Activated naive CD4-positive, alpha-beta T cell treated with anti-CD3 and anti-CD28 coated beads, Interleukin-2, amount 50 U/mL, for 24 hours (primary cell): ENCODE data around the gene RNF225.
"Not testable (repeated sequence)": the region's sequence is repeated elsewhere in the genome, so short reads cannot be mapped to it uniquely, and the experiment has no call there.

Experiments used
- H3K27ac Mint-ChIP-seq: one replicate; pipeline ENCODE4 v1.8.0; 2021; ENCODE audit warnings: mild to moderate bottlenecking, mixed read lengths
- H3K27me3 Mint-ChIP-seq: one replicate; pipeline ENCODE4 v1.8.0; 2021; ENCODE audit warnings: mixed read lengths
- H3K36me3 Mint-ChIP-seq: one replicate; pipeline ENCODE4 v1.8.0; 2021; ENCODE audit warnings: mixed read lengths
- H3K4me1 Mint-ChIP-seq: one replicate; pipeline ENCODE4 v1.8.0; 2021; ENCODE audit warnings: mixed read lengths
- H3K4me3 Mint-ChIP-seq: one replicate; pipeline ENCODE4 v1.8.0; 2021; ENCODE audit warnings: mild to moderate bottlenecking, mixed read lengths
- H3K9me3 Mint-ChIP-seq: one replicate; pipeline ENCODE4 v1.8.0; 2021; ENCODE audit warnings: mixed read lengths

Gene RNF225

DNA sequence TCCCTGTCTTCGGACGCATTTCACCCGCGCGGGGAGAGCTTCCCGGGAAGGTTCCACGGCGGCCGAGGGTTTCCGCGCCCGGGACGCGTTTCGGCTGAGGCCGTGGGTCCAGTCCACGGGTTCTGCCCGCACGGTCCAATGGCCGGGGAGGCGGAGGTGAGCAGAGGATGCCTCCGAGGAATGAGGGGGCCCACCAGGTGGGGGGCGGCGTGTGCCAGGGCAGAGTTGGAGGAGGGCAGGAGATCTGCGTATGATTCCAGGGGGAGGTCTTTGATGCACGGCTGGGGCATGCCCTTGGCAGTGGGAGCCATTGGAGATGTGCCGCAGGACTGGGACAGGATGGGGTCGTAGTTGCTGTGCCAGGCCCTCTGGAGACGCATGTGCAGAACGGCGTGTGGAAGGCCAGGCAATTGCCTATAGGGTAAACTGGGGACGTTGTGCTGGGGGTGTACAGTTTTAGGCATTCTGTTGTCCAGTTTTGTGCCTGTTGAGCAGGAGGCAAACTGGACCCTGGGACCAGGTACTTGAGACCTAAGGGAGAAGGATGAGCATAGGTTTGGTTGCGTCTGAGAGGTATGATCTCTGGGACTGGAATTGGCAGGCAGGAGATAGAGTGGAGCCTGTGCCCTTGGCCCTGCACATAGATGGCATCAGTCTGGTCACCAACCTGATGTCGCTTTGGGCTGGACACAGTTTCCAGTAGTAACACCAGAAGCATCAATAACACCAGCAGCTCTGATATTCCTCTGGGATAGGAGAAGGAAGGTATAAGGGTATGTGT, 13.7 kb downstream of the RNF225 start:
- H3K36me3 Mint-ChIP-seq, result peaks cover 5% of the 10 kb centered on the region
- H3K27me3 Mint-ChIP-seq, result no peaks in the 10 kb centered on the region
- H3K4me1 Mint-ChIP-seq, result peaks cover 28% of the 10 kb centered on the region
- peak overlapping the region; percentile 98 for H3K4me3 Mint-ChIP-seq
- peak overlapping the region; percentile 25 for H3K27ac Mint-ChIP-seq
- H3K9me3 Mint-ChIP-seq, result no peaks in the 10 kb centered on the region

DNA sequence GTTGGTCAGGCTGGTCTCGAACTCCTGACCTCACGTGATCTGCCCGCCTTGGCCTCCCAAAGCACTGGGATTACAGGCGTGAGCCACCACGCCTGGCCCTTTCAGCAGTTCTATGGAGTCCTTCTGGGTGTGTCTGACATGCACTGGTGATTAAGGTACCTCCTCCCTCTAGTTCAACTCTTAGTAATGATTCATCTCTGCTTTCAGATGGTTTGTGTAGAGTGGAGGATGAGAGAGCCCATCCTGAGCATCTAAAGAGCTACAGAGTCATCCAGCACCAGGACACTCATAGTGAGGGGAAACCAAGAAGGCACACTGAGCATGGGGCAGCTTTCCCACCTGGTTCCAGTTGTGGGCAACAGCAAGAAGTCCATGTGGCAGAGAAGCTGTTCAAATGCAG, 21.1 kb downstream of the RNF225 start:
- no peaks in the 10 kb centered on the region for H3K9me3 Mint-ChIP-seq
- no peak overlapping the region for H3K4me3 Mint-ChIP-seq
- H3K36me3 Mint-ChIP-seq, result peaks cover 27% of the 10 kb centered on the region
- H3K27ac Mint-ChIP-seq, result no peak overlapping the region
- H3K4me1 Mint-ChIP-seq, result no peaks in the 10 kb centered on the region
- H3K27me3 Mint-ChIP-seq, result no peaks in the 10 kb centered on the region

DNA sequence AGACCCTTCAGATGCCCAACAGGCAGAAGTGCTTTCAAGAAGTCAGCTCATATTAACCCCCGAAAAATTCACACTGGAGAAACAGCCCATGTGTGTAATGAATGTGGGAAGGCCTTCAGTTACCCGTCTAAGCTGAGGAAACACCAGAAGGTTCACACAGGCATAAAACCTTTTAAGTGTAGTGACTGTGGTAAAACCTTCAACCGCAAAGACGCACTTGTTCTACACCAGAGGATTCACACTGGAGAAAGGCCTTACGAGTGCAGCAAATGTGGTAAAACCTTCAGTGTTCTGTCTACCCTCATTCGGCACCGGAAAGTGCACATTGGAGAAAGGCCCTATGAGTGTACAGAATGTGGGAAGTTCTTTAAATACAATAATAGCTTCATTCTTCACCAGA, 21.6 kb downstream of the RNF225 start:
- H3K4me3 Mint-ChIP-seq, result no peak overlapping the region
- no peaks in the 10 kb centered on the region for H3K9me3 Mint-ChIP-seq
- no peak overlapping the region for H3K27ac Mint-ChIP-seq
- peaks cover 27% of the 10 kb centered on the region for H3K36me3 Mint-ChIP-seq
- H3K4me1 Mint-ChIP-seq, result no peaks in the 10 kb centered on the region
- H3K27me3 Mint-ChIP-seq, result no peaks in the 10 kb centered on the region

DNA sequence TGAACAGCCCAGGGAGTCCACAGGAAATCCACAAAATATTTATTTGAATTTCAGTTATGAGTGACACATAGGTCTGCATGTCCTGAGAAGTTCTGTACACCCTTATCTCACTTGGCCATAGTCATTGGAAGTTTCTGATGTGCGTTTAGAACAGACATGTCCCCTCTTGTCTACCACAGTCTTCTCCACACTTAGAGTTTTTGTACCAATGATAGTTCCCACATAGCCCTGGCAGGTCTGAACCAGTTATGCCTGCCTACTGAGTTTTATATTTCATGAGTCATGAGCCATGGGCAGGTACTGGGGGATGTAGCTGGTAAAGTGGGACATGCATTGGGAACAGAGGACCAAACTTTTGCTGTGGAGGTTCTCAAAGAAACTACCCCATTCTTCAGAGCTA, 33.2 kb downstream of the RNF225 start:
- Mint-ChIP-seq H3K27me3 (no peaks in the 10 kb centered on the region), H3K36me3 (peaks cover 20% of the 10 kb centered on the region), H3K4me3 (no peak overlapping the region), H3K4me1 (no peaks in the 10 kb centered on the region), H3K27ac (no peak overlapping the region), H3K9me3 (peaks cover 5% of the 10 kb centered on the region)

DNA sequence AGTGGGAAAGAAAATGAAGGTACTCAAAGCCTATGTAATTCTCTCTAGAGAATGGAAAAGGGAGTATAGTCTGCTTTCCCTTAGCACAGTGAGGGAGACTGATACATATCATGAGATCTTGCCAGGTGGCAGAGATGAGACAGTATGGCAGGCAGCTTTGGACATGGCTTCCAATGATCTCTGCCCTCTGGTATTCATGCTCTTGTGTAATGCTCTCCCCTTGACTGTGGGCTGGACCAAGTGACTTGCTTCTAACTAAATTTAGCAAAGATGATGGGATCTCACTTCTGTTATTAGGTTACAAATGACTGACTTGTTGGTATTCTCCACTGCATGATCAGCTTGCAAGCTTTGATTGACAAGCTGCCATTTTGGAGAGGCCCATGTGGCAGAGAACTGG, 34.3 kb downstream of the RNF225 start:
- no peaks in the 10 kb centered on the region for H3K4me1 Mint-ChIP-seq
- H3K27me3 Mint-ChIP-seq, result no peaks in the 10 kb centered on the region
- H3K36me3 Mint-ChIP-seq, result peaks cover 28% of the 10 kb centered on the region
- no peak overlapping the region for H3K27ac Mint-ChIP-seq
- H3K4me3 Mint-ChIP-seq, result no peak overlapping the region
- peaks cover 5% of the 10 kb centered on the region for H3K9me3 Mint-ChIP-seq

DNA sequence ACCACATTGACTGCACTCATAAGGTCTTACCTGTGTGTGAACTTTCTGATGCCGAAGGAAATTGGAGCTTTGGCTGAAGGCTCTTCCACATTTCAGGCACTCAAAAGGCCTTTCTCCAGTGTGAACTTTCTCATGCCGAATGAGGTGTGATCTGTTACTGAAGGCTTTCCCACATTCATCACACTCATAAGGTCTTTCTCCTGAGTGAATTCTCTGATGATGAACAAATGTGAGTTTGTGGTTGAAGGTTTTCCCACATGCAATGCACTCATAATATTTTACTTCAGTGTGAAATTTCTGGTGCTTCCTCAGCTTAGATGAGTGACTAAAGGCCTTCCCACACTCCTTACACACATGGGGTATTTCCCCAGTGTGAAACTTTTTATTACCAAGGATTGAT, 38.8 kb downstream of the RNF225 start:
- Mint-ChIP-seq H3K4me1 (peaks cover 12% of the 10 kb centered on the region), H3K27me3 (no peaks in the 10 kb centered on the region), H3K27ac (no peak overlapping the region), H3K36me3 (peaks cover 49% of the 10 kb centered on the region), H3K9me3 (peaks cover 15% of the 10 kb centered on the region), H3K4me3 (no peak overlapping the region)

DNA sequence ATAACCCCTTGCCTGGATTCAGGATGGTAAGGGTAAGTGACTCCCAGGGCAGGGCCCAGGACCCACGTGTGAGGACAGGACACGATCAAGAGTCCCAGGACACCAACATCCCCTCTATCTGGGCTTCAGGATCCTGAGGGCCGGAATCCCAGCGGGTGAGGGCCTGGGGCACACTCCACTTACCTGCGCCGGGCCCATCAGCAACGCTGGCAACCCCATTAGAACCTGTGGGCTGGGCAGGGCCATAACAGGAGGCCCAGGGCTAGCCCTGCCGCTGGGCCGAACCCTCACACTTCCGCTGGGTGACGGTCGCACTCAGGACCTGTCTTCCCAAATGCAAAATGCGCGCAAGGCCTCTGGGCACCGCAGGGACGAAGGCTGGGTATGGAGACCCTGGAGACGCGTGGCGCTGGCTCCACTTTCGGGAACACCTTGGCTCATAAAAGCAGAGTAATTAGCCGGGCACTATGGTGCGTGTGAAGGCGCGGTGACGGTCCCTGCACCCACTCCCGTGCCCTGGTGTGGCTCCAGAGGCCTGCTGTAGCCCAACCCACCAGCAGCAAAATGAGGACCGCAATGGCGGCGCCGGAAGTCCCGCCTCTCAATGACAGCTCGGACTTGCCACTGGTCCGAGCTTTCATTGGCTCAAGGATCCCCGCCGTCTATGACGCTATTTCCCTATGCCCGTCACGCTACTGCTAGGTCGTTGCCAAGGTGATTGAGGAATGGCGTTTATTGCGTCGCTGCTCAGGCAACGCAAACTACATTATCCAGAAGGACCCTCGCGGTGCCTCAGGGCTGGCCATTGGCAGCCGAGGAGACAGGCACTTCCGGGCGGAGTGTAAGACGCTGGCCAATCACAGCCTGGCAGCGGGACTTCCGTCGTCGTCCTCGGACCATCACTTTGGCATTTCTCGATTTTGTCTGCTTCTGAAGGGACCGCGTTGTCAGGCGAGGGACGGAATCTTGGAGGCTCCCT, 44.4 kb downstream of the RNF225 start, which contains the start of gene ZNF132:
ZNF132 (minus strand) TSS at position 578 of the 979 bp plus-strand sequence; CDS start at position 246, 332 bp downstream.
- Mint-ChIP-seq H3K9me3 (peaks cover 18% of the 10 kb centered on the region), H3K27me3 (no peaks in the 10 kb centered on the region), H3K4me3 (peak within 1 kb of the TSS; percentile 95), H3K36me3 (peaks cover 38% of the 10 kb centered on the region), H3K27ac (peak within 1 kb of the TSS; percentile 93), H3K4me1 (peaks cover 23% of the 10 kb centered on the region)

DNA sequence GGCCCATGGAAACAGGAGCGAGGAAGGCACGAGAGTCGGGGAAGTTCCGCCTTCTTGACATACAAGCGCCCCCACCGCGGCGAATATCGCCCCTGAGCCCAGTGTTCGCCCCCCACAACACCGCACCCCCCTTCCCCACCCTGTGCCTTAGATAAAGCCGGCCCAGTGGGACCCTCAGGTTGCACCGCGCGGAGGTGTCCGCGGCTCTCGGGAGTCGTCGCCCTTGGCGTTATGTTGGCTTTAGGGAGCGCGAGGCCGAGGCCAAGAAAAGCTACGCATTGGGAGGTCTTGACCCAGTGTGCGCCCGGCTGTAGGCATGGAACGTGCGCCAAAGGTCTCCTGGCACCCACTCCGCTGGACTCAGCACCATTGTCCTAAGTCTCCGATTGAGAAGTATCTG, 45.1 kb downstream of the RNF225 start:
- Mint-ChIP-seq H3K9me3 (peaks cover 18% of the 10 kb centered on the region), H3K4me3 (peak overlapping the region; percentile 95), H3K4me1 (peaks cover 23% of the 10 kb centered on the region), H3K27ac (peak overlapping the region; percentile 93), H3K36me3 (peaks cover 32% of the 10 kb centered on the region), H3K27me3 (no peaks in the 10 kb centered on the region)

DNA sequence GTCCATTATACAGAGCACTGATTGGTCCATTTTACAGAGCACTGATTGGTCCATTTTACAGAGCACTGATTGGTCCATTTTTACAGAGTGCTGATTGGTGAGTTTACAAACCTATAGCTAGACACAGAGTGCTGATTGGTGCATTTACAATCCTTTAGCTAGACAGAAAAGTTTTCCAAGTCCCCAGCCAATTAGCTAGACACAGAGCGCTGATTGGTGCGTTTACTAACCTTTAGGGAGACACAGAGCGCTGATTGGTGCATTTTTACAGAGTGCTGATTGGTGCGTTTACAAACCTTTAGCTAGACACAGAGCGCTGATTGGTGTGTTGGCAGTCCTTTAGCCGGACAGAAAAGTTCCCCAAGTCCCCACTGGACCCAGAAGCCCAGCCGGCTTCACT, 47.5 kb downstream of the RNF225 start:
- H3K4me3 Mint-ChIP-seq, H3K27me3 Mint-ChIP-seq, H3K27ac Mint-ChIP-seq: not testable (repeated sequence)
- H3K4me1 Mint-ChIP-seq, result peaks cover 19% of the 10 kb centered on the region
- peaks cover 16% of the 10 kb centered on the region for H3K36me3 Mint-ChIP-seq
- H3K9me3 Mint-ChIP-seq, result peaks cover 13% of the 10 kb centered on the region
